ENCODE measurements around the gene RSPH1.

GRCh38 chr21:42427809-42428419, 68.1 kb downstream of the RSPH1 start:
- TF ChIP-seq POLR2AphosphoS5 (IDR thresholded peaks at IDR 0.05) = no peak
- no peak for TF ChIP-seq CTCF (IDR thresholded peaks at IDR 0.05)
- no peak for TF ChIP-seq POLR2A (IDR thresholded peaks at IDR 0.05)

Measured in transverse colon (tissue), 4 donors.